Measurements from ENCODE around the gene CAPN15.

CAPN15 gene

GRCh38 chr16:561957-562938 is 34.7 kb downstream of the CAPN15 start:
- peaks cover 9 to 18% of the 10 kb centered on the region in 2 donors for H3K4me1 Mint-ChIP-seq
- H3K27ac Mint-ChIP-seq: no peak overlapping the region
- no peaks in the 10 kb centered on the region for H3K9me3 Mint-ChIP-seq
- H3K4me3 Mint-ChIP-seq: no peak overlapping the region
- H3K36me3 Mint-ChIP-seq: peaks cover 0 to 2% of the 10 kb centered on the region in 2 donors
- peaks cover 20 to 37% of the 10 kb centered on the region in 2 donors for H3K27me3 Mint-ChIP-seq
- ATAC-seq (replicated peaks): no peak
- no peak for DNase-seq

GRCh38 chr16:563072-563644 is 35.6 kb downstream of the CAPN15 start:
- Mint-ChIP-seq H3K27me3 (peaks cover 16 to 28% of the 10 kb centered on the region in 2 donors), H3K4me3 (no peak overlapping the region), H3K27ac (no peak overlapping the region), H3K4me1 (peaks cover 9 to 24% of the 10 kb centered on the region in 2 donors), H3K36me3 (peaks cover 0 to 2% of the 10 kb centered on the region in 2 donors), H3K9me3 (no peaks in the 10 kb centered on the region)
- ATAC-seq (replicated peaks) (no peak), DNase-seq (no peak)

GRCh38 chr16:564690-565418 is 37.3 kb downstream of the CAPN15 start:
- DNase-seq: no peak
- Mint-ChIP-seq H3K27me3 (peaks cover 12 to 13% of the 10 kb centered on the region in 2 donors), H3K9me3 (no peaks in the 10 kb centered on the region), H3K27ac (peak overlapping the region; percentile 80), H3K4me1 (peaks cover 16 to 28% of the 10 kb centered on the region in 2 donors), H3K36me3 (no peaks in the 10 kb centered on the region), H3K4me3 (no peak overlapping the region)
- ATAC-seq (replicated peaks): no peak

- ATAC-seq (replicated peaks) (no peak), DNase-seq (no peak)
- H3K27ac Mint-ChIP-seq: peak overlapping the region; percentile 80
- no peak overlapping the region for H3K4me3 Mint-ChIP-seq
- no peaks in the 10 kb centered on the region for H3K36me3 Mint-ChIP-seq
- no peaks in the 10 kb centered on the region for H3K9me3 Mint-ChIP-seq
- peaks cover 12 to 13% of the 10 kb centered on the region in 2 donors for H3K27me3 Mint-ChIP-seq
- H3K4me1 Mint-ChIP-seq: peaks cover 17 to 31% of the 10 kb centered on the region in 2 donors
Measured at GRCh38 chr16:565419-566330, 38.2 kb downstream of the CAPN15 start.

- Mint-ChIP-seq H3K36me3 (no peaks in the 10 kb centered on the region), H3K9me3 (no peaks in the 10 kb centered on the region), H3K27ac (peak within 1 kb of the TSS; percentile 81), H3K4me1 (peaks cover 27 to 41% of the 10 kb centered on the region in 2 donors), H3K27me3 (peaks cover 9 to 10% of the 10 kb centered on the region in 2 donors), H3K4me3 (peak within 1 kb of the TSS; percentile 73 to 83)
- DNase-seq: peak; percentile 66
- ATAC-seq (replicated peaks): peak; percentile 77 to 79
Measured at GRCh38 chr16:566475-567372, 39.2 kb downstream of the CAPN15 start, which contains the start of gene NHLRC4. Gene NHLRC4, plus strand, starts transcription at chr16:567005. Its CDS starts 1,043 bp downstream, at chr16:568048.

GRCh38 chr16:567373-568256 is 40.1 kb downstream of the CAPN15 start:
- Mint-ChIP-seq H3K9me3 (no peaks in the 10 kb centered on the region), H3K36me3 (no peaks in the 10 kb centered on the region), H3K27ac (peak overlapping the region; percentile 81), H3K4me1 (peaks cover 32 to 46% of the 10 kb centered on the region in 2 donors), H3K27me3 (peaks cover 1 to 2% of the 10 kb centered on the region in 2 donors), H3K4me3 (peak overlapping the region; percentile 73 to 83)
- no peak for DNase-seq
- no peak for ATAC-seq (replicated peaks)

- H3K27ac Mint-ChIP-seq: peak overlapping the region; percentile 95
- H3K9me3 Mint-ChIP-seq: no peaks in the 10 kb centered on the region
- H3K27me3 Mint-ChIP-seq: no peaks in the 10 kb centered on the region
- no peak for DNase-seq
- ATAC-seq (replicated peaks): no peak
- H3K4me1 Mint-ChIP-seq: peaks cover 32 to 46% of the 10 kb centered on the region in 2 donors
- peak overlapping the region; percentile 86 to 87 for H3K4me3 Mint-ChIP-seq
- H3K36me3 Mint-ChIP-seq: no peaks in the 10 kb centered on the region
Measured at GRCh38 chr16:568401-569258, 41.1 kb downstream of the CAPN15 start.

GRCh38 chr16:569445-570254 is 42.1 kb downstream of the CAPN15 start, which contains the start of gene PIGQ:
Gene PIGQ, plus strand, starts transcription at chr16:569968. Its CDS starts 4,107 bp downstream, at chr16:574075.
- H3K36me3 Mint-ChIP-seq: no peaks in the 10 kb centered on the region
- peak; percentile 69 to 81 for ATAC-seq (replicated peaks)

GRCh38 chr16:572865-573650 is 45.5 kb downstream of the CAPN15 start:
- Mint-ChIP-seq H3K9me3 (no peaks in the 10 kb centered on the region), H3K4me3 (no peak overlapping the region), H3K27ac (no peak overlapping the region), H3K27me3 (no peaks in the 10 kb centered on the region), H3K36me3 (peaks cover 3 to 9% of the 10 kb centered on the region in 2 donors), H3K4me1 (peaks cover 26 to 36% of the 10 kb centered on the region in 2 donors)
- DNase-seq (no peak), ATAC-seq (replicated peaks) (no peak)

More at GRCh38 chr16:569445-570254, 42.1 kb downstream of the CAPN15 start, which contains the start of gene PIGQ:
- DNase-seq: peak; percentile 53
- H3K4me3 Mint-ChIP-seq: peak within 1 kb of the TSS; percentile 86 to 87
- no peaks in the 10 kb centered on the region for H3K27me3 Mint-ChIP-seq
- peak within 1 kb of the TSS; percentile 95 for H3K27ac Mint-ChIP-seq
- peaks cover 32 to 46% of the 10 kb centered on the region in 2 donors for H3K4me1 Mint-ChIP-seq
- H3K9me3 Mint-ChIP-seq: no peaks in the 10 kb centered on the region

Measured in stimulated activated naive B cell treated with anti-CD40 and anti-IgM and Interleukin-4, amounts not matched to agents 10 μg/mL and 1 μg/mL and 100 μg/mL, for 72 hours (primary cell).